ENCODE results near the gene CD99.

Gene CD99

DNA sequence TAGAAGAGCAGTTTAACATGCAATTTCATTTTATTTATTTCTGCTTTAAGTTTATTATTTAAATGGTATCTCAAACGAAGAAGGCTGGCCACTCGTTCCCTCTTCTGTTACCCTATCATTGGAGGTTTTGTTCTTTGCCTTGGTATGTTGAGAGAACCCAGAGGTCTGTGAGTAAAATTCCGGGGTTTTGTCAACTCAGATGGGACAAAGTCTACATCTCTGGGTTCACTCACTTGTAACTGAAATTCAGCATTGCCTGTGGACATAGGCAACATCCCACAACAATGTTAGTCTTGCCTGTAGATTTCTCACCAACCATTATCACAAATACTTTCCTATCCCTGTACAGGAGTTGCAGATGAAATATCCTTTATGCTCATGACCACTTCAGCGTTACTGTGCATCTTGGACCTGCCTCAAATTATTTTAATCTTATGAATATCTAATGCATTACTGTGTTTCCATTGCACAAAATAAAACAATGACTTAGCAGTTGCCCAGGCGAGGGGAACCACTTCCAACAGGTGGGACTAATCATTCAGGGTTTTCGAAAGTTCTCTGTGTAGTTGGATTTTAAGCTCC, 33.5 kb upstream of the CD99 start:
- TF ChIP-seq, protein P1, sequence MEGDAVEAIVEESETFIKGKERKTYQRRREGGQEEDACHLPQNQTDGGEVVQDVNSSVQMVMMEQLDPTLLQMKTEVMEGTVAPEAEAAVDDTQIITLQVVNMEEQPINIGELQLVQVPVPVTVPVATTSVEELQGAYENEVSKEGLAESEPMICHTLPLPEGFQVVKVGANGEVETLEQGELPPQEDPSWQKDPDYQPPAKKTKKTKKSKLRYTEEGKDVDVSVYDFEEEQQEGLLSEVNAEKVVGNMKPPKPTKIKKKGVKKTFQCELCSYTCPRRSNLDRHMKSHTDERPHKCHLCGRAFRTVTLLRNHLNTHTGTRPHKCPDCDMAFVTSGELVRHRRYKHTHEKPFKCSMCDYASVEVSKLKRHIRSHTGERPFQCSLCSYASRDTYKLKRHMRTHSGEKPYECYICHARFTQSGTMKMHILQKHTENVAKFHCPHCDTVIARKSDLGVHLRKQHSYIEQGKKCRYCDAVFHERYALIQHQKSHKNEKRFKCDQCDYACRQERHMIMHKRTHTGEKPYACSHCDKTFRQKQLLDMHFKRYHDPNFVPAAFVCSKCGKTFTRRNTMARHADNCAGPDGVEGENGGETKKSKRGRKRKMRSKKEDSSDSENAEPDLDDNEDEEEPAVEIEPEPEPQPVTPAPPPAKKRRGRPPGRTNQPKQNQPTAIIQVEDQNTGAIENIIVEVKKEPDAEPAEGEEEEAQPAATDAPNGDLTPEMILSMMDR (IDR thresholded peaks at IDR 0.05): no peak

DNA sequence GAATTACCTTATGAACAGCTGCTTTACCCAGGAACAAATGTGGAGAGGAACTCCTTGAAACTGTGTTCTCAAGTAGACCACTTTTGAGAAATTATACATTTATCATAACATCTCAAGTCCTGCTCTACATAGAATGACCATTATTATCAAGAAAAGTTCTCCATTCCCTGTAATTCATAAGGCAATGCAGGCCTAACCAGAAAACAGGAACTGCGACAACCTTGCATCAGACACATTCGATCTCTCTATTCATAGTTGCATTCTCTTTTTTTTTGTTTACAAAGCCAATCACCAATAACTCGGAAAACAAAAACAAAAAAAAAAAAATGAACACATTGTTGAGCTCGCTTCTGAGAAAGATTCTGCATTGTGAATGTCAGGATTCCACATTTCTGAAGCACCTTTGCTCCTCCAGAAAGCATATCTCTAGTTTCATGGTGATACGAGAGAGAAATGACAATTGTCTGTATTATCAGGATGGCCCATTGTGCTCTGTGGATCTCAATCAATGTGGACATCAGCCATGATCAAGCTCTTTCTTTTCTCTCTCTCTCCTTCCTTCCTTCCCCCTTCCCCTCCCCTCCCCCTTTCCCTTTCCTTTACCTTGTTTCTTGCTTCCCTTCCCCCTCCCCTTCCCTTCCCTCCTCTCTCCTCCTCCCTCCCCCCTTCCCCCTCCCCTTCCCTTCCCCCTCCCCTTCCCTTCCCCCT, 32.4 kb upstream of the CD99 start:
- TF ChIP-seq, protein P1 (IDR thresholded peaks at IDR 0.05): no peak
- H3K4me1 Mint-ChIP-seq: no peaks in the 10 kb centered on the region

More for the DNA sequence above, 33.5 kb upstream of the CD99 start:
- no peaks in the 10 kb centered on the region for H3K9me3 Mint-ChIP-seq
- H3K4me1 Mint-ChIP-seq: no peaks in the 10 kb centered on the region
- peaks cover 4% of the 10 kb centered on the region for H3K27me3 Mint-ChIP-seq (ENCODE audit: low read depth, poor library complexity)
- H3K27ac Mint-ChIP-seq: no peak overlapping the region
- H3K4me3 Mint-ChIP-seq: no peak overlapping the region
- H3K36me3 Mint-ChIP-seq (ENCODE audit: low read depth): no peaks in the 10 kb centered on the region
- DNase-seq: no peak

DNA sequence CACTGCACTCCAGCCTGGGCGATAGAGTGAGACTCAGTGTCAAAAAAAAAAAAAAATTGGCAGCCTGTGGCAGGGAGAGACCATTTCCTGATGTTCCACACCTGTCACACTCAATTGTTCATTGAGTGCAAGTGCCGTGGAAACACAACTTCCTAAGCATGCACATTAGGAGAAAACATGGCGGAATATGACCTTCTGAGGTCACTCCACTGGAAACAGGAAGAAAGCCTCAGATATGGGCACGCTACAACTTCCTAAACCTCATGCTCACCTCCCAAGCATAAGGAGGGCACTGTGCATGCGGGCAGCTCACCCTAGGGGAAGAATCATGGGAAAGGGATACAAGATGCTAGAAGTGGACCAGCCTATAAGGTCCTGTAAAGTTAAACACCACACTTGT, 28.5 kb upstream of the CD99 start:
- Mint-ChIP-seq H3K27me3 (ENCODE audit: low read depth, poor library complexity) (peaks cover 7% of the 10 kb centered on the region), H3K9me3 (no peaks in the 10 kb centered on the region), H3K27ac (no peak overlapping the region), H3K4me3 (no peak overlapping the region), H3K36me3 (ENCODE audit: low read depth) (no peaks in the 10 kb centered on the region), H3K4me1 (no peaks in the 10 kb centered on the region)
- TF ChIP-seq, protein P1 (IDR thresholded peaks at IDR 0.05): no peak
- DNase-seq: no peak

More for the DNA sequence above, 32.4 kb upstream of the CD99 start:
- H3K9me3 Mint-ChIP-seq: no peaks in the 10 kb centered on the region
- H3K27me3 Mint-ChIP-seq (ENCODE audit: low read depth, poor library complexity): peaks cover 4% of the 10 kb centered on the region
- H3K4me3 Mint-ChIP-seq: no peak overlapping the region
- H3K36me3 Mint-ChIP-seq (ENCODE audit: low read depth): no peaks in the 10 kb centered on the region
- no peak overlapping the region for H3K27ac Mint-ChIP-seq
- DNase-seq: no peak

DNA sequence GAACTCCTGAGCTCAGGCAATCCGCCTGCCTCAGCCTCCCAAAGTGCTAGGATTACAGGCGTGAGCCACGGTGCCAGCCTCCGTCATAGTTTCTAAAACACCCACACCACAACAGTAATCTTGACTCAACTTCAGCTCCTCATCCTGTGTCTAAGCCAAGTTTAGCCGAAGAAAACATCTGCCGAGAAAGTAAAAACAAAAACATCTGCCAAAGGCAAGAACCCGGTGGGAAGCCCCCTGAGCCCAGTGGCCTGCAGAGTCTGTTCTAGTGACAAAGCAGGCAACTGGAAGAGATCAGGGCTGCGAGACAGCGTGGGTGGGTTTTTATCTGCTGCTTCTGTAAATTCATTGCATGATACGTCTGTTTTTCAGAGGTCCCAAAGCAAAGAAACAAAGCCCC, 26.6 kb upstream of the CD99 start:
- Mint-ChIP-seq H3K4me3 (no peak overlapping the region), H3K4me1 (no peaks in the 10 kb centered on the region), H3K36me3 (ENCODE audit: low read depth) (no peaks in the 10 kb centered on the region), H3K27ac (peak overlapping the region; percentile 89), H3K27me3 (ENCODE audit: low read depth, poor library complexity) (peaks cover 7% of the 10 kb centered on the region), H3K9me3 (no peaks in the 10 kb centered on the region)
- no peak for DNase-seq
- TF ChIP-seq, protein P1 (IDR thresholded peaks at IDR 0.05): no peak

DNA sequence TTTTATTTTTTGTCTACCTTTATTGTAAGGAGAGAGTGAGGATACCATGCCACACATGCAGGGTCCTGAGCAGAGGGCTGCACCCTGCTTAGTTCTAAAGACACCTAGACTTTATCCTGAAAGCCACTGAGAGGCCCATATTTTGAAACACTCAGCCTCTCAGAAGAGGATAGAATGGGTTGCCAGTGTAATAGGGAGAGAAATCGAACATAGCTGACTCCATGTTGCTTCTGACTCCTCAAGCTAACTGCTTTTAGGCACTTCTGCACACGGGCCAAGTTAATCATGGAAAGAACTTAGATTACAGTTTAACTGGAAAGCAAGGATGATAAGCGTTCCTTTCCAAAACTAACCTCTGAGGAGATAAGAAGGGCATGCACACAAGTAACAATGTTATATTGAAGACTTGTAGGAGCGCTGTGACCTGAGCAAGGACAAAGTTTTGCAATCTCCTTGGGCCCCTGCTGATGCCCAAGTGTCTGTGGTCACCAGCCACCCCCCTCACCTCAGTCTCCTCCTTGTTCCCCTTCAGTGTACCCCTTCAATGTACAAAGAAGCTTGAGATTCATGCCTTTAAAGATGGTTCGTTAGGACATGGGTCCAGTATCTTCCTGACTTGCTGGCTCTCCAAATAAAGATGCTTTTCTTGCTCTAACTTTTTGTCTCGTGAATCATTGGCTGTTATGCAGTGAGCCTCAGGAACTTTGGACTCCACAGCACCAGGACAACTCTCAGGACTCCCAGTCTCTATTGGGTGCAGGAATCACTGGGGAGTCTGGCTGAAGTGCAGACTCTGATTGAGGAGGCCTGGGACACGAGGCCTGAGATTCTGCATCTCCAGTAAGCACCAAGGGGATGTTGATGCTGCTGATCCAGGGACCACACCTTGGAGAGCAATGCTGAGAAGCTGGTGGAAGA, 25.4 kb upstream of the CD99 start:
- H3K27ac Mint-ChIP-seq: peak overlapping the region; percentile 4
- TF ChIP-seq, protein P1 (IDR thresholded peaks at IDR 0.05): no peak
- peaks cover 3% of the 10 kb centered on the region for H3K27me3 Mint-ChIP-seq (ENCODE audit: low read depth, poor library complexity)
- H3K4me3 Mint-ChIP-seq: no peak overlapping the region
- H3K4me1 Mint-ChIP-seq: no peaks in the 10 kb centered on the region
- H3K9me3 Mint-ChIP-seq: no peaks in the 10 kb centered on the region
- no peaks in the 10 kb centered on the region for H3K36me3 Mint-ChIP-seq (ENCODE audit: low read depth)
- no peak for DNase-seq

Measured in nephron progenitor cell (in vitro differentiated cells).